Stimulated activated CD8-positive, alpha-beta memory T cell treated with anti-CD3 and anti-CD28 coated beads, Interleukin-12 subunit alpha, Interleukin-12 subunit beta, amount 100 ng/mL, for 4 hours (primary cell): ENCODE results near the gene CAAP1.
"Not testable (repeated sequence)": the region's sequence is repeated elsewhere in the genome, so short reads cannot be mapped to it uniquely, and the experiment has no call there.

Experiments
- DNase-seq: peaks from one replicate; pipeline ENCODE4 v3.0.0-alpha.2; 2020; ENCODE audit warnings: low read depth

Gene CAAP1

GRCh38 chr9:26833792-26834191 is 58.8 kb downstream of the CAAP1 start:
- no peak for DNase-seq

- not testable (repeated sequence) for DNase-seq
These were observed 64.1 kb downstream of the CAAP1 start for GRCh38 chr9:26828391-26828955.

DNA sequence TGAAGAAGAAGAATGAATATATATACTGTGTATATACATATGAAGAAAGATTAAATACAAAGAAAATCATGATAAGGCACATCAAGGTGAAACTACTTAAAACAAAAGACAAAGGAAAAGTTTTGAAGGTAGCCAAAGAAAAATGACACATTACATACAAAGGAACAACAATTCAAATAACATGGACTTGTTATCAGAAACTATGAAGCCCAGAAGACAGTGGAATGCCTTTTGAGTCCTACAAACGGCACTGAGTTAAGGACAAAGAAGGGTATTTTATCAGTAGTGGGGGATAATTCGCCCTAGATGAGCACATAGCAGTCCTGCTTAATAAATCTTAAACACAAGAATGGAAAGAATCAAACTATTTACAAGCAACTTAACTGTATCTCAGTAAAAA is 77.8 kb downstream of the CAAP1 start:
- DNase-seq, result no peak

DNA sequence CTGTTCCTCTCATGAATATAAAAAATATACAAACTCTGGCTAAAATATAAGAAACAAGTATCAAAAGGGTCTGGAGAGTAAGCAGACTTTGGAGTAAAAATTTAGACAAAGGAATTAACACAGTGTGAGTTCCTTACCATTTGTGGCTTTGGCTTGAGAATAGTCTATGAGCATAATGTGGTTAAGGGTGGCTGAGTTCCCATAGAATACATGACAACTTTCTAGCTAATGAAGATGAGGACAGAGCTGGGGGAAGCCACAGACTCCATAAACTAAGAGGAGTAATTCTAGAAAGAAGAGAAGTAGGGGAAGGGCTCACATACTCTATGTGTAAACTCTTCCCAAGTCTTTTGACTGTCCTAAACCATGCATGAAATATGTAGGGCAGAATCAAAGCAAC is 79.4 kb downstream of the CAAP1 start:
- no peak for DNase-seq

- DNase-seq, result no peak
These were observed 80.4 kb downstream of the CAAP1 start for GRCh38 chr9:26812217-26812616.

GRCh38 chr9:26811106-26811505 is 81.5 kb downstream of the CAAP1 start:
- DNase-seq, result no peak

DNA sequence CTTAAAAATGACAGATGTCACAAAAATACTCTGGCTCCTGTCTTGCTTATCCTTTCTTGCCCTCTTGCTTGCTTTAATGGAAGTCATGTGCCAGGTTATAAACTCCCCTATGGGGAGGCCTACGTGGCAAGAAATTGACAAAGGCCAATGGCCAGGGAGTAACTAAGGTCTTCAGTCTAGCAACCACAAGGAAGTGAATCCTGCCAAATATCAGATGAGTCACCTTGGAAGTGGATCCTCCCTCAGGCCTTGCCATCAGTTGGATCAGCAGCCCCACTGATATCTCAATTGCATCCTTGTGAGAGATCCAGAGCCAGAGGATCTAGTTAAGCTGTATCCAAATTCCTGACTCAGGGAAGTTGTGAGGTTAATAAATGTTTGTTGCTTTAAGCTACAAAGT is 82.8 kb downstream of the CAAP1 start:
- no peak for DNase-seq

DNA sequence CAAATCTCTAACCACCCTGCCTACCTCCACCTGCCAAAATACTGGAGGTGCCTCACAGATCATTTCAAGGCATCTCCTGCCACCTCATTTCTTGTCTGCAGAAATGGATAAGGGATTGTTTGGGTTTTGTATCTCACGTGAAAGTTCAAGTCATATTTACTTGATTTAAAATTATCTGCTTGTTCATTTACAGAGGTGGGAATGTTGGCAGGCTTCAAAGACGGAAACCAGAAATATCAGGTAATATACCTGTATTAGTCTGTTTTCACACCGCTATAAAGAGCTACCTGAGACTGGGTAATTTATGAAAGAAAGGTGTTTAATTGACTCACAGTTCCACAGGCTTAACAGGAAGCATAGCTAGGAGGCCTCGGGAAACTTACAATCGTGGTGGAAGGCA is 85.4 kb downstream of the CAAP1 start:
- no peak for DNase-seq

GRCh38 chr9:26802921-26803320 is 89.7 kb downstream of the CAAP1 start:
- no peak for DNase-seq

DNA sequence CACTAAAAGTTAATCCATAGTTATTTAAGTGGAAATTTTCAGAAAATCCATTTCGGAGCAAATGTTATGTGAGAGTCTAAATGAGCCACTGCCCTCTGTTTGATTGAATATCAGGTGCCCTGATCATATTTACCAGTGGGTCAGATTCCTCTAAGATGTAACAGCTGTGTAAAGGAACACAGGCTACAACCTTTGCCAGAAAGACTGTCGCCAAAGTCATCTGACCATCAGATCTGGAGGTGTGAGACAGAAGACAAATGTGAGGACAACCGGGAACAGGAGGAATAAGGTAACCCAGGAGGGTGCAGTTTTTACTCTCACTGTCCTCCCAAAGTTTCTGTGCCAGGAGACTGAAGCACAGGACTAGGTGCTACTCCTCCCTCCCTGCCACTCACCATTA is 90.8 kb downstream of the CAAP1 start:
- no peak for DNase-seq

GRCh38 chr9:26800322-26800721 is 92.3 kb downstream of the CAAP1 start:
- no peak for DNase-seq

DNA sequence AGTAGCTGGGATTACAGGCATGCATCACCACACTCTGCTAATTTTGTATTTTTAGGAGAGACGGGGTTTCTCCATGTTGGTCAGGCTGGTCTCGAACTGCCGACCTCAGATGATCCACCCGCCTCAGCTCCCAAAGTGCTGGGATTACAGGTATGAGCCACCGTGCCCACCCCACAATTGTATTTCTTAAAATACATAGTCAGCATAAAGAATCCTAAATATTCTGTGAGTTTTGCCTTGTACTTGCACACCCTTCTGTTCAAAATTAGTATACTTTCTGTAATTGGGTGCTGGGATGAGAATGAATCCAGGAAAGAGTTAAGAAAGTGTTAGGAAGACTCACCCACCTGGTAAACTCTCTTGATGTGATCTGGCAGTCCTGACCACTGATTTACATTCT is 101.3 kb downstream of the CAAP1 start:
- no peak for DNase-seq
